Kidney tubule cell (primary cell): ENCODE measurements around the gene SLC16A7.
"Not testable (repeated sequence)": the region's sequence is repeated elsewhere in the genome, so short reads cannot be mapped to it uniquely, and the experiment has no call there.

Source experiments
- DNase-seq: peaks from one replicate; pipeline ENCODE4 v3.0.0-alpha.2; 2018; ENCODE audit warnings: low spot score

The SLC16A7 gene, protein sequence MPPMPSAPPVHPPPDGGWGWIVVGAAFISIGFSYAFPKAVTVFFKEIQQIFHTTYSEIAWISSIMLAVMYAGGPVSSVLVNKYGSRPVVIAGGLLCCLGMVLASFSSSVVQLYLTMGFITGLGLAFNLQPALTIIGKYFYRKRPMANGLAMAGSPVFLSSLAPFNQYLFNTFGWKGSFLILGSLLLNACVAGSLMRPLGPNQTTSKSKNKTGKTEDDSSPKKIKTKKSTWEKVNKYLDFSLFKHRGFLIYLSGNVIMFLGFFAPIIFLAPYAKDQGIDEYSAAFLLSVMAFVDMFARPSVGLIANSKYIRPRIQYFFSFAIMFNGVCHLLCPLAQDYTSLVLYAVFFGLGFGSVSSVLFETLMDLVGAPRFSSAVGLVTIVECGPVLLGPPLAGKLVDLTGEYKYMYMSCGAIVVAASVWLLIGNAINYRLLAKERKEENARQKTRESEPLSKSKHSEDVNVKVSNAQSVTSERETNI

GRCh38 chr12:59595883-59596540, at the start of gene SLC16A7:
Gene SLC16A7, plus strand, starts transcription at chr12:59596029. Its CDS starts 108,773 bp downstream, at chr12:59704802.
- DNase-seq, result peak; percentile 74

DNA sequence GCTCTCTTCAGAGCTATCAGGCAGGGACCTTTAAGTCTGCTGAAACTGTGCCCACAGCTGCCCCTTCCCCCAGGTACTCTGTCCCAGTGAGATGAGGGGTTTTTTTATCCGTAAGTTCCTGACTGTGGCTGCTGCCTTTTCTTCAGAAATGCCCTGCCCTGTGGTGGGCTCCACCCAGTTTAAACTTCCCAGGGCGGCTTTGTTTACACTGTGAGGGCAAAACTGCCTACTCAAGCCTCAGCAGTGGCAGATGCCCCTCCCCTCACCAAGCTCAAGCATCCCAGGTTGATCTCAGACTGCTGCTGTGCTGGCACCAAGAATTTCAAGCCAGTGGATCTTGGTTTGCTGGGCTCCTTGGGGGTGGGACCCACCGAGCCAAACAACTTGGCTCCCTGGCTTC, 46.9 kb upstream of the SLC16A7 start:
- no peak for DNase-seq

DNA sequence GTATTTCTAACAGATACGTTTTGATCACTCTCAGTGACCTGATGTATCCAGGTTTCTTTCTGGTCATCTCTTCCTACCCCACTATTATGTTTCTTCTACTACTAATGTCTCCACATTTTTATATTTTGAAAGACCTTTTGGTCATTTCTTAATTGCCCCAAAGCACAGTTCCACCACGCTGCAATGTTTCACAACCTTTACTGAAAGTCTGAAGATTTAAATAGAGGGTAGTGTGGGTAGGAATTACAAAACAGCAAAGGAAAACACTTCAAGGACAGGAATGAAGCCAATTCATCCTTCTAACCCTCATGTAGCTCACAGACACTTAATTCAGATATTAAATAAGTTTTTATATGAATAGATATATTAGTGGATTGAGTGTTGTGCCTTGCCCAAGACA, 36.1 kb upstream of the SLC16A7 start:
- DNase-seq, result no peak

DNA sequence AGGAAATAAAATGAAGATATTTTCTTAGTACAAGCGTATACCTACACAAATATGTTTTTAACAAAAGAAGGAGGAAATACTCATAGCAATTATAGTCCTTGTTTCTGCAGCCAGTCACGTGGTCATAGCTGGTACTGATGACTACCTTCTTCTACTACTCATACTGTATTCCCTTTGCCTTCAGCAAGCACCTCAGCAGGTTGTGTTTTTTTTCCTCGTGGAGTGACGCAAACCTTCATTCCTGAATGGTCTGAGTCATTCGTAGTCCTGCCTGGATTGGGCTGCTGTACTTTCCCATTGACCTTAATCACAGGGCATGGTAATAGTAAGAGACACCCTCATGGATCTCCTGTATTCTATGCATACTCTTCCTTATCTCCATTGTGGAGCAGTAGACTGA, 25.7 kb upstream of the SLC16A7 start:
- DNase-seq, result peak; percentile 91

DNA sequence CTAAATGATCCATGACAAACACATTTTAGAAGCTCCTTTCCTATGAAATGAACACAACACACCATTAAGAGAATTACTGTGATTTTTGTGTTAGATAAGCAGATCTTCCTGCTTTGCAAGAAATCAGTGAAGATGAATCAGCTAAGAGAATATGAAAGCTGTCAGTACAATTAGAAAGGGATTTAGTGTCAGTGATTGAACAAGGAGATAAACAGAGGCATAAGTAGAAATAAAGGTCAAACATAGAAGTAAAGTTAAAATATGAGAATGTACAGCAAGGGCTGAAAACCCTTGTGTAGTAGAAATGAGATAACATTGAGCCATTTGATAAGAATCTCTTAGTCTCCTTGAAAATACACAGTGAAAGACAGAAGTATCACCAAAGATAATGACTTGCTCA, 21.4 kb upstream of the SLC16A7 start:
- DNase-seq, result no peak

GRCh38 chr12:59575826-59576225, 20.0 kb upstream of the SLC16A7 start:
- DNase-seq, result no peak

GRCh38 chr12:59578254-59578653, 17.6 kb upstream of the SLC16A7 start:
- no peak for DNase-seq

DNA sequence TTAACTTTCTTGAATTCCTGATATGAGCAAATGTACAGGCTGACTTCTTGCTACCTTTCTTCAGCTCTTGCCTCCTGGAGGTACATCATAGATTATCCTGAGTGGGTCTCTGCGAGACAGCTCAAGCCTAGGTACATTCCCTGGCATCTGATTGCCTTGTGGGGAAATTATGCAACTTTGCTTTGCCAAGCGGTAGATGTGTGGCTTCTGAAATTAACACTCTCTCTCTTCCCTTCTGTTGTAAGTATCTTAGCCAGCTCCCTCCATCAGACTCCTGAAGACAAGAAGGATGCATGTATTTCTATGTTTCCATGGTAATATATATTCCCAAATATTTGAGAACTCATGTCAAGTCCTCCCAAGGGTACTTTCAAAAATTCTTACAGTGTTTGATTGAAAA, 16.2 kb upstream of the SLC16A7 start:
- no peak for DNase-seq

DNA sequence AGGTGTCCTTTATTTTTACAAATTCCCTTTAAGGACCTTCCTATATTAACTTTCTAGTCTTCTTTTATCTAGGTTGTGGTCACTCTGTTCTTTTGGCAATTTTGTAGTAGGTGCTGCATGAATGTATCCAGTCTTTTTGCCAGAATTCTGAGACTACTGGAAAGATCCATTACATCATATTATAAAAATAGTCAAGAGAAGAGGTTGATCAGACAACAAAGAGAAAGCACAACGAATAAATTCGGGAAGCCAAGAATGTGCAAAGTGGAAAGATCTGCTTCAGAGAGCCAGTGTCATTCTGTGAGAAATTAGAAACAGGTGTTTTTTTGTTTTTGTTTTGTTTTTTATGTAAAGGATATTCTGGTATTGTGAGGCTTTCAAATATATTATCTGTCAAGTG, 15.8 kb upstream of the SLC16A7 start:
- DNase-seq, result no peak

GRCh38 chr12:59583003-59583712, 12.7 kb upstream of the SLC16A7 start:
- no peak for DNase-seq

- DNase-seq, result no peak
Observed at GRCh38 chr12:59587710-59588109, 8.1 kb upstream of the SLC16A7 start.

DNA sequence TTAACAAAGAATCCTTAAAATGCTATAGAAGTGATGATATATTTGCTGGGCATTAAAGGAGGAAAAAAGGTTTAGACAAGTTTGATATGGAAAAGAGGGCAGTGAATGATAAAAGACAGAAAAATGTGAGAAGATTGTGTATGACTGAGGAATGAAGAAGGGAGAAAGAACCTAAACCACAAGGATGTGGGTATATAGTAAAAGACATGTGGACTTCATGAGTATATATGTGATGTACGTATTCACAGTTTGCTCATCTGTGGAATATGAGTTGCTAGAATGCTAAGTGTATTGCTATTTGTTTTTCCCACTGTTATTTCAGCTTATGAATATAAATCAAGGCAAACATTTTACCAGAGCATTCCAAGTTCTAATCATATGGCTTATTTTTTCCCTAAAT, 2.1 kb upstream of the SLC16A7 start:
- DNase-seq, result no peak

- no peak for DNase-seq
Observed at GRCh38 chr12:59594943-59595500, 807 bp upstream of the SLC16A7 start.

GRCh38 chr12:59595565-59595882, 305 bp upstream of the SLC16A7 start:
- DNase-seq, result no peak

DNA sequence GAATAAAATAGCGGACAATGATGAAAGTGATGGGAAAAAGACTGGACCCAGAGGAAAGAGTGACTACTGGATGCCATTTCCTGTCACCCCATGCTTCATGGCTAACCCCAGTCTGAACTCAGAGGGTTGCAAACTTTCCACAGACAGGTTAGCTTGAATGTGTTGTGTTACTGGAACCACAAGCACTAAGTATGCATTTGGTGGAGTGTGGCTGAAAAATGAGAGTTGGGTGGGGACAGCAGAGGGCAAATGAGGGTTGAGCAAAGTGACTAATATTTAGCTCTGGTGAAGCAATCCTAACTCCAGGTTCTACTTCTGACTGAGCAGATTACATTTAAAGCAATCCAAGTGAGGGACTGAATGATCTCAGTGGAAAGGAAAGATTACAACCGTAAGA, 1.6 kb downstream of the SLC16A7 start:
- DNase-seq, result peak; percentile 84

DNA sequence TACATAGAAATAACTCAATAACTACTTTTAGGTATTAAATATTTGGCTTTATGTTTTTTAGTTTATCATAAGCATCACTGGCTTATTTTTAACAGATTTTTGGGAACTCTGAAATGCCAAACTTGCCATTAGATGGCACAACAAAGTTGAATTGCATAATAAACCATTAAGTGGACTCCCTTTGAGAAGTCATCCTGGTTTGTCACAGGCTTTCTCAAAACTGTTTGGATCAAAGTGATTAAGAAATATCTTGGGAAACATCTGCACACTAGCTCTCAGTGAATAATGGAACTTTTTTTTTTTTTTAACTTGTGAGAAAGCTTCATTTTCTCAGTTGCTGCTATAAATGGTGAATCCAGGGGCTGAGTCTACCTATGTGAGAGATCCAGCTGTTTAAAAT, 4.3 kb downstream of the SLC16A7 start:
- DNase-seq, result no peak

DNA sequence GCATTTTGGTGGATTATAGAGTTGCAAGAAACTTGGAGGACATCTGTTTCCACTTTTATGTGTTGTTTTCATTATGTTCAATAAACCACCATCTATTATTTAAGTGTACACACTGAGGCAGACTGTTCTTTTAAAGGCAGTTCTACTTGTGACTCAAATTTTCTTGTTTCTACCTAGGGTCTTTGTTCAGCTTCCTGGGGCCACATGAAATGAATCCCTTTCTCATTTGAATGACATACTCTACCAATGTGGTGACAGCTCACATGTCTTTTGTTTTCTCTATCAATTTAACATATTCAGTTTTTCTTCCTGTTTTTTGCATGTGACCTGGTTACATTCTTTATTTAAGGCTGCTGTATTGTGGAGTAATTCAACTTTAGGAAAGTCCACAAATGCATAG, 7.9 kb downstream of the SLC16A7 start:
- no peak for DNase-seq

- DNase-seq, result not testable (repeated sequence)
Observed at GRCh38 chr12:59612823-59613434, 17.1 kb downstream of the SLC16A7 start.

GRCh38 chr12:59615392-59616165, 19.8 kb downstream of the SLC16A7 start:
- no peak for DNase-seq

GRCh38 chr12:59619461-59620240, 23.8 kb downstream of the SLC16A7 start:
- DNase-seq, result no peak

- DNase-seq, result no peak
Observed at GRCh38 chr12:59620326-59620725, 24.5 kb downstream of the SLC16A7 start.
